ENCODE data around the gene INPP5A.
A peak's percentile ranks its signal among the peaks of the same experiment; 100 is the strongest.

INPP5A gene

DNA sequence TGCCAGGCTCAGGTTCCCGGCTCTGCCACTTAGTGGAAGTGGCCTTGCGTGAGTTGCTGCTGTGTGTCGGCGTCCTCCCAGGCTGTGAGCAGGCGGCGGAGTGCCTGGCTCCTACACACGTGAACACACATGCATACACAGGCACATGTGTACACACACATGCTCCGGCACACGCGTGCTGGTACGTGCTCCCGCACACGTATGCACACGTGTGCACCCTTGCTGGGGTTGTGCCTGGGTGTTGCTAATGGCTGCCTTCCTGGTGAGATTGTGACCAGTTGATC lies 107.6 kb downstream of the INPP5A start:
- Mint-ChIP-seq H3K4me1 (peaks cover 4% of the 10 kb centered on the region), H3K36me3 (ENCODE audit: low read depth) (no peaks in the 10 kb centered on the region), H3K4me3 (no peak overlapping the region), H3K27ac (no peak overlapping the region), H3K27me3 (no peaks in the 10 kb centered on the region), H3K9me3 (no peaks in the 10 kb centered on the region)
- DNase-seq = no peak
- ATAC-seq = no peak

DNA sequence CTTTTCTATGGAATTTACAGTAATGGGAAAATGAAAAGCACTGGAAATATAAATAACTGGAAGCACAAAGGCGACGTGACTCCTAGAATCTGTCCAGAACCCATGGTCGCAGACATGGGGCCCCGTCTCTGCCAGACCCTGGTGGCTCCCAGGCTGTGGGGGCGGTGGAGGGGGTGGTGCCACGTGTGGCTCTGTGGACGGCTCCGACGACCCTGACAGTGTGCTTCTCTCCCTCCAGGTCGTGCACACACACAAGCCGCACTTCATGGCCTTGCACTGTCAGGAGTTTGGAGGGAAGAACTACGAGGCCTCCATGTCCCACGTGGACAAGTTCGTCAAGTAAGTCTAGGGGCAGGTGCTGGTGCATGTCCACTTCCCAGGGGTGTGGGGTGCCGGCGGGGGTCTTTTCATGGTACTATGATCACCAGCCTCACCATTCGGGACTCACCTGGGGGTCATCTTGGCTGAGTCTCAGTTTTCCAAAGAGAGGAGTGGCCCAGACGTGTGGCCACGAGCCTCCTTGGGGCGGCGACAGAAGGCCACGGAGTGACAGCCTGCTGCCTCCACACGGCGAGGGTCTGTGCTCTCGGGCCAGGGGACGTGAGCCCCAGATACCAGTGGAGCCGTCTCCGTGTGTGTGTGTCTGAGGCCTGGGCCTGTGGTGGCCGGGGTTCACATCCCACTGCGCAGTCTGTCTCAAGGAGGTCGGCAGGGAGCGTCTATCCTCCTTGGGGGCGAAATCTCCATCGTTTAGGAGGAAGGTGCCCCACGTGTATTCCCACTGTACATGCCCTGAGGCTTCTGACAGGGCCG lies 108.2 kb downstream of the INPP5A start:
- Mint-ChIP-seq H3K4me3 (no peak overlapping the region), H3K27me3 (no peaks in the 10 kb centered on the region), H3K27ac (no peak overlapping the region), H3K36me3 (ENCODE audit: low read depth) (no peaks in the 10 kb centered on the region), H3K9me3 (no peaks in the 10 kb centered on the region), H3K4me1 (peaks cover 4% of the 10 kb centered on the region)
- no peak for ATAC-seq
- DNase-seq = no peak

GRCh38 chr10:132646443-132647097 lies 109.0 kb downstream of the INPP5A start:
- Mint-ChIP-seq H3K36me3 (ENCODE audit: low read depth) (no peaks in the 10 kb centered on the region), H3K27ac (no peak overlapping the region), H3K4me3 (no peak overlapping the region), H3K4me1 (peaks cover under 1% of the 10 kb centered on the region), H3K9me3 (no peaks in the 10 kb centered on the region), H3K27me3 (no peaks in the 10 kb centered on the region)
- DNase-seq (no peak), ATAC-seq (no peak)

DNA sequence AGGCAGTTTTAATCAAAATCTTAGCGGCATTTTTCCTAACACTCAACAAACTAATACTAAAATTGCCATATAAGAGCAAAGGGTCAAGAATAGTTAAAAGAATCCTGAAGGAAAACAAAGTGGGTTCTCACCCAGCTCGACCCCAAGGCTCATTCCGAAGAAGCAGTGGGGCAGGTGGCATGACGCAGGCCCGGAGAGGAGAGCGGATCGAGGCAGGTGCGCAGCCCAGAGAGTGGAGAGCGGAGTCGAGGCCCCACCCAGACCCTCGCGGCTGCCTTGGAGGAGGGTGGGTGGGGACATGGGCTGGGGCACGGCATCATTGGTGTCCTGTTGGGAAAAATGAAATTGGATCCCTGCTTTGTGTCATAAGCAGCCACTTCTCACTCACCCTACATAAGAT lies 109.8 kb downstream of the INPP5A start:
- DNase-seq = no peak
- Mint-ChIP-seq H3K4me3 (no peak overlapping the region), H3K4me1 (no peaks in the 10 kb centered on the region), H3K27ac (no peak overlapping the region), H3K9me3 (no peaks in the 10 kb centered on the region), H3K27me3 (no peaks in the 10 kb centered on the region), H3K36me3 (ENCODE audit: low read depth) (no peaks in the 10 kb centered on the region)
- ATAC-seq = no peak

- Mint-ChIP-seq H3K36me3 (ENCODE audit: low read depth) (peaks cover 2% of the 10 kb centered on the region), H3K27ac (no peak overlapping the region), H3K9me3 (no peaks in the 10 kb centered on the region), H3K27me3 (no peaks in the 10 kb centered on the region), H3K4me1 (no peaks in the 10 kb centered on the region), H3K4me3 (no peak overlapping the region)
- ATAC-seq (no peak), DNase-seq (no peak)
Measured at GRCh38 chr10:132648072-132648850, 110.7 kb downstream of the INPP5A start.

- Mint-ChIP-seq H3K27ac (no peak overlapping the region), H3K4me1 (no peaks in the 10 kb centered on the region), H3K27me3 (no peaks in the 10 kb centered on the region), H3K9me3 (no peaks in the 10 kb centered on the region), H3K36me3 (ENCODE audit: low read depth) (peaks cover 2% of the 10 kb centered on the region), H3K4me3 (no peak overlapping the region)
- ATAC-seq = no peak
- DNase-seq = no peak
Measured at GRCh38 chr10:132648851-132649528, 111.4 kb downstream of the INPP5A start.

GRCh38 chr10:132649651-132650360 lies 112.2 kb downstream of the INPP5A start:
- Mint-ChIP-seq H3K27me3 (no peaks in the 10 kb centered on the region), H3K4me3 (no peak overlapping the region), H3K36me3 (ENCODE audit: low read depth) (peaks cover 2% of the 10 kb centered on the region), H3K4me1 (no peaks in the 10 kb centered on the region), H3K27ac (no peak overlapping the region), H3K9me3 (no peaks in the 10 kb centered on the region)
- DNase-seq (no peak), ATAC-seq (no peak)

- no peak for DNase-seq
- no peaks in the 10 kb centered on the region for H3K4me1 Mint-ChIP-seq
- no peaks in the 10 kb centered on the region for H3K27me3 Mint-ChIP-seq
- H3K27ac Mint-ChIP-seq = no peak overlapping the region
- peaks cover 2% of the 10 kb centered on the region for H3K36me3 Mint-ChIP-seq (ENCODE audit: low read depth)
- H3K4me3 Mint-ChIP-seq = no peak overlapping the region
- peak; percentile 20 for ATAC-seq
- H3K9me3 Mint-ChIP-seq = no peaks in the 10 kb centered on the region
Measured at GRCh38 chr10:132650611-132651250, 113.1 kb downstream of the INPP5A start.

GRCh38 chr10:132651511-132652029 lies 114.0 kb downstream of the INPP5A start:
- ATAC-seq (no peak), DNase-seq (no peak)
- Mint-ChIP-seq H3K4me3 (no peak overlapping the region), H3K9me3 (no peaks in the 10 kb centered on the region), H3K27ac (no peak overlapping the region), H3K27me3 (no peaks in the 10 kb centered on the region), H3K4me1 (no peaks in the 10 kb centered on the region), H3K36me3 (ENCODE audit: low read depth) (peaks cover 2% of the 10 kb centered on the region)

DNA sequence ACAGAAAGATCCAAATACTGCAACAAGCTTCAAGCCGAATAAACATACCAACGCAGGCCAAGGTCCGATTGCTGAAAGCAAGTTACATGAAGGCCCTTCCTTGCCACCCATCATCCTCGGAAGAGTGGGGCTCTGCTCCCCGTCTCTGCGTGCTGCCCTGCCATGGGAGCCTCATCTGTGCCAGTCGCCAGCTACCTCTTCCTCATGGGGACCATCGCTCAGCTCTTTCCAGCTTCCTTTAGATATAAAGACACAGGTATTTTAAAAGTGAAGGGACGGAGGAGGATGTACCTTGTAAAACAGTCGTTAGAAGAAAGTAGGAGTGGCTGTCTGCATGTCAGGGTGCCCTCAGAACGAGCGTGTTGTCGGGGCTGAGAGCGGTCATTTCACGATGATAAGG lies 114.9 kb downstream of the INPP5A start:
- Mint-ChIP-seq H3K36me3 (ENCODE audit: low read depth) (peaks cover 2% of the 10 kb centered on the region), H3K4me1 (no peaks in the 10 kb centered on the region), H3K4me3 (no peak overlapping the region), H3K27ac (no peak overlapping the region), H3K27me3 (no peaks in the 10 kb centered on the region), H3K9me3 (no peaks in the 10 kb centered on the region)
- DNase-seq (no peak), ATAC-seq (no peak)

DNA sequence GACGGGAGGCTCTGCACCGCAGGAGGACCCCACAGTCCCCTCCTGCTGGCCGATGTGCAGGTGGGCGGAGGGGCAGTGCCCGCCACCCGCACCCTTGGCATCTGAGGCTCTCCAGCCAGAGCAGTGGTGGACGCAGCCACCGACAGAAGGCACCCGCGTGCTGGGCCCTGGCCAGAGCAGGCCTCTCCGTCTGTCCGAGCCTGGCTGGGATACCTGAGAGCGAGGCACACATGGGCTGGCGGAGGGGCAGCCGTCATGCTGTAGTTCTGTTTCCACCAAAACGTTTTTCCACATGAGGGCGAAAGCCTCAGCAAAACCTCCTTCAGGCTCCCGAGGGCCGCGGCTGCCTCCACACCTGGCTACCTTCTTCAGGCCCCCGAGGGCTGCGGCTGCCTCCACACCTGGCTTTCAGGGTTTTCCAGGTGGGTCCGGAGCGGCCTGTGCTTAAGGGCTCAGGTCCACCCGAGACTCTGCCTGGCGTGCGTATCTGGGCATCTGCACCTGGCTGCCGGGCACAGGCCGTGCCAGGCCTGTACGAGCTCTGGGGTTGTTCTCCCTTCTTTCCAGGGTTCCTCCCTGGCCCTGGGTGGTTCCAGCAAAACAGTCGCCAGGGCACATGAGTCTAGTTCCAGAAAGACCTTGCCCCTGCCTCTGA lies 115.5 kb downstream of the INPP5A start:
- Mint-ChIP-seq H3K36me3 (ENCODE audit: low read depth) (peaks cover 2% of the 10 kb centered on the region), H3K27ac (no peak overlapping the region), H3K9me3 (no peaks in the 10 kb centered on the region), H3K4me3 (no peak overlapping the region), H3K4me1 (no peaks in the 10 kb centered on the region), H3K27me3 (no peaks in the 10 kb centered on the region)
- no peak for DNase-seq
- ATAC-seq = no peak

DNA sequence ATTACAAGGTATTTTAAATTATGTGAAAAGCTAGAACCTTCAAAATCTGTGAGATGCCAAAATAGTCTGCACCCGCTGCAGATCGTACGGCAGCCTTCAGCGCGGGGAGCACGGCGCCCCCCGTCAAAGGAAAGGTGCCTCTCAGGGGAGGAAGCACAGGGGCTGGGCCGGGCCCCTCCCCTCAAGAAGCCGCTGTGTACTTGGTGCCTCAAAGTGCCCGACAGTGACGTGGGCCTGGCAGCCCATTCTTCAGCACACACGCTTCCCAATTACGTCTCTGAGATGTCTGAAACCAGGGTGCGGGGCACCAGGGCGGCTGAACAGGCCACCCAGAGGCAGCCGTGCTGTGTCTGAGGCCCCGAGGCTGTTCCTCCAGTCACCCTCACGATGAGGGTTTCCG lies 116.1 kb downstream of the INPP5A start:
- H3K36me3 Mint-ChIP-seq (ENCODE audit: low read depth) = peaks cover 2% of the 10 kb centered on the region
- no peaks in the 10 kb centered on the region for H3K4me1 Mint-ChIP-seq
- H3K27me3 Mint-ChIP-seq = no peaks in the 10 kb centered on the region
- H3K27ac Mint-ChIP-seq = no peak overlapping the region
- ATAC-seq (no peak), DNase-seq (no peak)
- no peaks in the 10 kb centered on the region for H3K9me3 Mint-ChIP-seq
- H3K4me3 Mint-ChIP-seq = no peak overlapping the region

DNA sequence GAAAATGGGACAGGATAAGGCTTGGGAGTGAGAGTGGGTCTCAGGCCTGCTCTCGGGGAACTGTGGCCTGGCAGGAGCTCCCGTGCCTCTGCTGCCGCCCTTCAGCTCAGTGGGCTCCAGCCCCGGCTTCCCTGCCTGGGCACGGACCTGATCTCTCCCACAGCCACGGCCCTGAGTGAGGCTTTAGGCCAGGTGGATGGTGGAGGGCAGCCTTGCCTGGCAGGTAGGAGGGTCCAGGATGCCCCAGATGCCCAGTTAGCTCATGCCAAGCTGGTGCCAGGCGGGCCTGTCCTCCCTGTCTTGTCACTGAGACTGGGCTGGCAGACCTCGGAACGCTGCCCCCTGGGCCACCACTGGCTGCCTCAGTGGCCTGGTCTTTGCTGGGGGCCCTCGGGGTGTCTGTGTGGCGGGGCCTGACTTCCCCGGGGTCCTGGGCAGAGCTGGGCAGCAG lies 116.6 kb downstream of the INPP5A start:
- ATAC-seq = no peak
- H3K27me3 Mint-ChIP-seq = no peaks in the 10 kb centered on the region
- no peak overlapping the region for H3K27ac Mint-ChIP-seq
- peaks cover 2% of the 10 kb centered on the region for H3K36me3 Mint-ChIP-seq (ENCODE audit: low read depth)
- no peaks in the 10 kb centered on the region for H3K9me3 Mint-ChIP-seq
- H3K4me3 Mint-ChIP-seq = no peak overlapping the region
- no peaks in the 10 kb centered on the region for H3K4me1 Mint-ChIP-seq
- no peak for DNase-seq
